Parathyroid adenoma (tissue), 2 donors: Measurements from ENCODE around the gene XYLT1.

ENCODE experiments used
- H2AFZ ChIP-seq: fragments of 300-600 bp; sonication (generic); one replicate; pipeline ENCODE4 v1.7.0; 2017; ENCODE audit warnings: antibody characterized with exemption, mild to moderate bottlenecking
- H3K27ac ChIP-seq: fragments of 300-600 bp; sonication (generic); one replicate; pipeline ENCODE4 v1.7.0; 2017
- H3K27me3 ChIP-seq: fragments of 300-600 bp; sonication (generic); one replicate; pipeline ENCODE4 v1.7.0; 2017; ENCODE audit warnings: low read length; ENCODE audit not compliant: control insufficient read depth, insufficient read depth
- H3K36me3 ChIP-seq: fragments of 300-600 bp; sonication (generic); one replicate; pipeline ENCODE4 v1.7.0; 2017; ENCODE audit warnings: low read length; ENCODE audit not compliant: control insufficient read depth, insufficient read depth
- H3K4me1 ChIP-seq: fragments of 300-600 bp; sonication (generic); one replicate; pipeline ENCODE4 v1.7.0; 2017; ENCODE audit warnings: control low read depth
- H3K4me2 ChIP-seq: fragments of 300-600 bp; sonication (generic); one replicate; pipeline ENCODE4 v1.7.0; 2017; ENCODE audit warnings: low read length
- H3K4me3 ChIP-seq: fragments of 300-600 bp; sonication (generic); one replicate; pipeline ENCODE4 v1.7.0; 2017; ENCODE audit warnings: low read depth, low read length
- H3K79me2 ChIP-seq: fragments of 300-600 bp; sonication (generic); one replicate; pipeline ENCODE4 v1.7.0; 2017; ENCODE audit warnings: control low read depth
- H3K9ac ChIP-seq: fragments of 300-600 bp; sonication (generic); one replicate; pipeline ENCODE4 v1.7.0; 2017; ENCODE audit warnings: mild to moderate bottlenecking
- H3K9me3 ChIP-seq: fragments of 300-600 bp; sonication (generic); one replicate; pipeline ENCODE4 v1.7.0; 2017; ENCODE audit warnings: low read length; ENCODE audit not compliant: control insufficient read depth
- TF ChIP-seq, protein P1 (sequence below): fragments of 300-600 bp; sonication (generic); IDR thresholded peaks from one replicate; pipeline ENCODE4 v1.7.0; 2017; ENCODE audit warnings: antibody characterized with exemption, mild to moderate bottlenecking
- donor health status: primary hyperparathyroidism.

Gene XYLT1

DNA sequence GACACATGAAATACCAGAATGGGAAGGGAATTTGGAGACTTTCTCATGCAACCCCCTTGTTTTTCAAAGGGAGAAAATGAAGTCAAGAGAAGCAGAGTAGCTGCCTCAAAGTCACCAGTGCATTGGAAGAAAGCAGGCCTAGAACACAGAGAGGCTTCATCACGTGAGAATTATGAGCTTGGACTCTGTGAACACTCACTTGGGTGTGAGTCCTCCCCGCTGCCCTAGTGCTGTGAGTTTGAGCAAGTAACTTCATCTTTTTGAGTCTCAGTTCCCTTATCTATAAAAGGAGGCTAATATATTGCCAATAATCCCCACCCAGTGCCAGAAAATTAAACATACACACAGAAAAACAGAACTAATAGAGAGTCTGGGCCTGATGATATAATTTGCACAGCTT is 315.8 kb downstream of the XYLT1 start:
- TF ChIP-seq, protein P1, sequence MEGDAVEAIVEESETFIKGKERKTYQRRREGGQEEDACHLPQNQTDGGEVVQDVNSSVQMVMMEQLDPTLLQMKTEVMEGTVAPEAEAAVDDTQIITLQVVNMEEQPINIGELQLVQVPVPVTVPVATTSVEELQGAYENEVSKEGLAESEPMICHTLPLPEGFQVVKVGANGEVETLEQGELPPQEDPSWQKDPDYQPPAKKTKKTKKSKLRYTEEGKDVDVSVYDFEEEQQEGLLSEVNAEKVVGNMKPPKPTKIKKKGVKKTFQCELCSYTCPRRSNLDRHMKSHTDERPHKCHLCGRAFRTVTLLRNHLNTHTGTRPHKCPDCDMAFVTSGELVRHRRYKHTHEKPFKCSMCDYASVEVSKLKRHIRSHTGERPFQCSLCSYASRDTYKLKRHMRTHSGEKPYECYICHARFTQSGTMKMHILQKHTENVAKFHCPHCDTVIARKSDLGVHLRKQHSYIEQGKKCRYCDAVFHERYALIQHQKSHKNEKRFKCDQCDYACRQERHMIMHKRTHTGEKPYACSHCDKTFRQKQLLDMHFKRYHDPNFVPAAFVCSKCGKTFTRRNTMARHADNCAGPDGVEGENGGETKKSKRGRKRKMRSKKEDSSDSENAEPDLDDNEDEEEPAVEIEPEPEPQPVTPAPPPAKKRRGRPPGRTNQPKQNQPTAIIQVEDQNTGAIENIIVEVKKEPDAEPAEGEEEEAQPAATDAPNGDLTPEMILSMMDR, result no peak
- H3K9me3 ChIP-seq, result no peaks in the 10 kb centered on the region
- no peaks in the 10 kb centered on the region for H3K27me3 ChIP-seq
- H3K4me2 ChIP-seq, result no peak overlapping the region
- no peaks in the 10 kb centered on the region for H3K4me1 ChIP-seq
- H3K36me3 ChIP-seq, result no peaks in the 10 kb centered on the region
- H3K27ac ChIP-seq, result no peak overlapping the region
- no peaks in the 10 kb centered on the region for H3K79me2 ChIP-seq
- no peak overlapping the region for H3K9ac ChIP-seq
- no peak overlapping the region for H3K4me3 ChIP-seq
- no peak overlapping the region for H2AFZ ChIP-seq

DNA sequence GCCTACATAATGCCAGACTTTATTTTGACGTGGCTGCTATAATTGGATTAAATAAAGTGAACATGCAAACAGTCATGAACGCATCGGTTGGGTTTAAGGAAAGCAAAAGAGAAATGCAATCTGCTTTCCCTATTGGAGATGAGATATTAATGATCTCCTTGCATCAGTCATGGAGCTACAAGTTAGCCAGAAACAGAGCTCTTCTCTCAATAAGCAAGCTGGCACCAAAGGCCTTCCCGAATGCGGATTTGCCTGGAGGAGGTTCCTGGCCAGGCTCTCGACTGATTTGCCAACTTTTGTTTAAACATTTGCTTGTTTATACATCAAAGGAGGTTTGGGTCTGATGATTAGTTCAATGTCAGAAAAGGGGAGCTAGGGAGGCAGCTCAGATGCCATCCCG is 318.4 kb downstream of the XYLT1 start:
- no peaks in the 10 kb centered on the region for H3K9me3 ChIP-seq
- H3K9ac ChIP-seq, result no peak overlapping the region
- no peak overlapping the region for H2AFZ ChIP-seq
- no peaks in the 10 kb centered on the region for H3K79me2 ChIP-seq
- no peaks in the 10 kb centered on the region for H3K27me3 ChIP-seq
- no peak overlapping the region for H3K4me3 ChIP-seq
- H3K27ac ChIP-seq, result no peak overlapping the region
- TF ChIP-seq, protein P1, result no peak
- H3K4me2 ChIP-seq, result no peak overlapping the region
- H3K4me1 ChIP-seq, result no peaks in the 10 kb centered on the region
- no peaks in the 10 kb centered on the region for H3K36me3 ChIP-seq

DNA sequence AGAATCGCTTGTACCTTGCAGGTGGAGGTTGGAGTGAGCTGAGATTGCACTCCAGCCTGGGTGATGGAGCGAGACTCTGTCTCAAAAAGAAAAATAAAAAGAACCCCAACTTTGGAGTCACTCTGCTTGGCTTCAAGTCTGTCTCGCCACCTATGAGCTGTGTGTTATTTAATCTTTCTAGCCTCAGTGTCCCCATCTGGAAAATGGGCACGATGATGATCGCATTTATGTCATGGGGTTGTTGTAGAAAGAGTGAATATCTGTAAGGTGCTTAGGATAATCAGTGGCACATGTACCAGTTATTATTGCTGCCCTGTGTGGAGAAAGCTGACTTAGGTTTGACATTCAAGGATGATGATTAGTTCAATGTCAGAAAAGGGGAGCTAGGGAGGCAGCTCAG is 319.4 kb downstream of the XYLT1 start:
- Histone ChIP-seq H3K27ac (no peak overlapping the region), H3K36me3 (no peaks in the 10 kb centered on the region), H3K9me3 (no peaks in the 10 kb centered on the region), H3K9ac (no peak overlapping the region), H3K4me3 (no peak overlapping the region), H3K79me2 (no peaks in the 10 kb centered on the region), H3K4me2 (no peak overlapping the region), H3K27me3 (no peaks in the 10 kb centered on the region), H2AFZ (no peak overlapping the region), H3K4me1 (no peaks in the 10 kb centered on the region)
- TF ChIP-seq, protein P1, result no peak

DNA sequence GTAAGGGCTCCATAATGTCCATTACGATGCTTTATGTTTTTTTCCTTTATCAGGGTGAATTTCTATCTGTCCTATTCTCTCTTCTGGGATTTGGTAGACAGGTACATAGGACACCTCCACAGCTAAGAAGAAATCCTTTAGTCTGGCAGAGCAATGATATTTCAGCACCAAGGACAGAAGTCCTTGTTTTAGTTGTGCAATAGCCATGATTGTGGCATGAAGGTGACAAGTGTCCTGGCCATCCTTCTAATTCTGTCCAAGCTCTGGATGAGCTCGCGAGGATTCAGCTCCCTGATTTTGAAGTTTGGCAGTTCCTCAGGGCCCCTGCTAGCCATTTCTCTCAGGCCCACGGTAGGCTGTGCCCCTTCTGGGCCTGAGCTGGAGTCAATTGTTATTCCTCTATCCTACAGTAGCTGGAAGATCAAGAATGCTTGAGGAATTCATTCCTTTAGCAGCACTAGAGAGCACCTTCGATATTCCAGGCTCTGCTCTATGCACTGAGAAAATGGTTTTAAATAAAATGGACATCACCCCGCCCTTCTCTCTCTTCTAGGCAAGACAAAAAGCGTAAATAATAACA is 320.8 kb downstream of the XYLT1 start:
- no peaks in the 10 kb centered on the region for H3K27me3 ChIP-seq
- no peaks in the 10 kb centered on the region for H3K9me3 ChIP-seq
- no peak overlapping the region for H3K4me2 ChIP-seq
- H3K9ac ChIP-seq, result no peak overlapping the region
- H3K36me3 ChIP-seq, result no peaks in the 10 kb centered on the region
- no peaks in the 10 kb centered on the region for H3K4me1 ChIP-seq
- no peaks in the 10 kb centered on the region for H3K79me2 ChIP-seq
- H2AFZ ChIP-seq, result no peak overlapping the region
- H3K4me3 ChIP-seq, result no peak overlapping the region
- TF ChIP-seq, protein P1, result no peak
- H3K27ac ChIP-seq, result no peak overlapping the region

DNA sequence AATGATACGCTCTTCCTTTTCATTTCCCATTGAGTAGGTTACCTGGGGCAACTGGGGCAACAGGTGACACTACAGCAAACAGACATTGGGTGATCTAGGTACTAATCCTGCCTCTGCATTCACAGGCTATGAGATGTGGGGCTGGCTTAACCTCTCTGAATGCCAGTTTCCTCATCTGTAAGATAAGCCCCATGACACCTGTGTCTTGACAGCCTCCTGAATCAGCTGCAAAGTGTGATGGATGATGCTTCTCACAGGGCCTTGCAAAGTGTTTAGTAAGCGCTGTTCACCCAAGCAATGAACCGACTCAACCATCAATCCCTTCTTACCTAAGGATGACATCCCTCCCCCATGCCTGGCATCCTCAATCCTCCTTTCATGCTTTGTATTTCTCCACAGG is 322.8 kb downstream of the XYLT1 start:
- TF ChIP-seq, protein P1, result no peak
- Histone ChIP-seq H3K27me3 (no peaks in the 10 kb centered on the region), H3K27ac (no peak overlapping the region), H3K79me2 (no peaks in the 10 kb centered on the region), H3K4me1 (no peaks in the 10 kb centered on the region), H3K9me3 (no peaks in the 10 kb centered on the region), H3K36me3 (no peaks in the 10 kb centered on the region), H3K4me2 (no peak overlapping the region), H2AFZ (no peak overlapping the region), H3K4me3 (no peak overlapping the region), H3K9ac (no peak overlapping the region)
